K562 (cell line): ENCODE results near the gene SNAPC5. TPM values are rescaled to one million over a fixed set of nuclear protein-coding genes. Genes with fewer than 3 reads are reported as not detected.

Source experiments
- ATAC-seq: fragments of 200-7000 bp; cut with Tn5 transposase; 3 replicates; pipeline ENCODE4 v1.9.1; 2020; ENCODE audit warnings: moderate library complexity
- BruUV-seq: library from RNA; stranded (reverse); fragments of 400-500 nt; replicated peaks from 2 replicates; lab custom pipeline; 2021; lab: Mats Ljungman, UMichigan
- CTCF ChIA-PET: fragments of 300-600 bp; formaldehyde crosslinking; extraction: SDS; loops from one replicate; lab custom pipeline; 2021; ENCODE audit warnings: low intra/inter-chr PET ratio; lab: Yijun Ruan, JAX
- POLR2A ChIA-PET: fragments of 300-600, 350-650 bp; sonication (Branson Sonifier 250); formaldehyde crosslinking; extraction: SDS; loops from one replicate; lab custom pipeline; 2021; ENCODE audit warnings: antibody characterized with exemption, inconsistent platforms; lab: Yijun Ruan, JAX
- DNase-seq, 4 experiments: peaks; one replicate each; pipeline versions ENCODE4 v3.0.0 to v3.0.0-alpha.2; 2011 to 2018; ENCODE audit warnings: low spot score in 3 of 4, mixed read lengths in 3 of 4; ENCODE audit errors: extremely low read depth in 1 of 4
- FAIRE-seq: peaks from 2 replicates; lab custom pipeline; 2011; peaks lifted over from hg19 to GRCh38; lab: Jason Lieb, UNC
- H2AFZ ChIP-seq: 2 replicates; pipeline ENCODE4 v1.6.0; 2011; ENCODE audit warnings: low read depth, low read length, control low read depth, inconsistent platforms
- H3K27ac ChIP-seq: fragments of 200-600 bp; 3 replicates; pipeline ENCODE4 v1.8.0; 2011; ENCODE audit warnings: low read depth, mild to moderate bottlenecking, control low read depth, inconsistent platforms, low read length, moderate library complexity, mixed read lengths; ENCODE audit errors: extremely low read depth
- H3K27me3 ChIP-seq, 2 experiments: fragments of 300-600 bp in 1 of 2; 2 replicates in 1 of 2; 3 replicates in 1 of 2; pipeline versions ENCODE4 v1.6.0 to v1.8.0; 2011; ENCODE audit warnings: inconsistent platforms in 2 of 2, low read length in 2 of 2, mild to moderate bottlenecking in 1 of 2, mixed read lengths in 1 of 2, moderate library complexity in 1 of 2; ENCODE audit not compliant: control insufficient read depth in 2 of 2, insufficient read depth in 2 of 2
- H3K36me3 ChIP-seq: fragments of 300-600 bp; 3 replicates; pipeline ENCODE4 v1.8.0; 2011; ENCODE audit warnings: mild to moderate bottlenecking, low read length, inconsistent platforms; ENCODE audit not compliant: control insufficient read depth, insufficient read depth
- H3K4me1 ChIP-seq, 2 experiments: fragments of 200-600 bp in 1 of 2; replicated peaks in 1 of 2; 2 replicates in 1 of 2; 3 replicates in 1 of 2; pipeline versions ENCODE4 v1.5.1 to v1.8.0; 2011; ENCODE audit warnings: inconsistent platforms in 2 of 2, low read length in 2 of 2, mild to moderate bottlenecking in 1 of 2, mixed read lengths in 1 of 2, moderate library complexity in 1 of 2; ENCODE audit not compliant: control insufficient read depth in 2 of 2, insufficient read depth in 2 of 2
- H3K4me2 ChIP-seq: 2 replicates; pipeline ENCODE4 v1.6.1; 2011; ENCODE audit warnings: low read length, control low read depth, inconsistent platforms, mixed read lengths; ENCODE audit not compliant: insufficient read depth
- H3K4me3 ChIP-seq: fragments of 200-600 bp; sonication (generic), shearing (Covaris generic); 2 replicates; pipeline ENCODE4 v1.5.1; 2016; ENCODE audit warnings: control low read depth, inconsistent platforms
- H3K79me2 ChIP-seq: fragments of 200-600 bp; 3 replicates; pipeline ENCODE4 v1.8.0; 2011; ENCODE audit warnings: low read length, inconsistent platforms; ENCODE audit not compliant: control insufficient read depth, insufficient read depth
- H3K9ac ChIP-seq, 2 experiments: 2 replicates each; pipeline versions ENCODE4 v1.6.0 to v1.6.1; 2011; ENCODE audit warnings: low read depth in 2 of 2, low read length in 2 of 2, control low read depth in 1 of 2, inconsistent platforms in 1 of 2, mild to moderate bottlenecking in 1 of 2, mixed read lengths in 1 of 2; ENCODE audit not compliant: insufficient read depth in 1 of 2
- H3K9me1 ChIP-seq: one replicate; pipeline ENCODE4 v1.6.0; 2011; ENCODE audit warnings: inconsistent platforms, mild to moderate bottlenecking, low read length, moderate library complexity; ENCODE audit not compliant: control insufficient read depth, insufficient read depth
- H3K9me3 ChIP-seq: replicated peaks from 2 replicates; pipeline ENCODE4 v1.5.1; 2011; ENCODE audit warnings: low read depth, low read length, inconsistent platforms; ENCODE audit not compliant: control insufficient read depth, insufficient read depth
- H4K20me1 ChIP-seq: replicated peaks from 2 replicates; pipeline ENCODE4 v1.6.1; 2011; ENCODE audit warnings: low read length, inconsistent platforms, mixed read lengths; ENCODE audit not compliant: control insufficient read depth, insufficient read depth
- BRD4 ChIP-seq: fragments of 200-600 bp; sonication (generic); IDR thresholded peaks from 2 replicates; pipeline ENCODE4 v1.6.1; 2017; ENCODE audit warnings: inconsistent platforms
- CEBPB ChIP-seq: fragments of 450-650 bp; IDR thresholded peaks from 2 replicates; pipeline ENCODE4 v1.6.1; 2016; ENCODE audit warnings: missing genetic modification characterization, missing compliant biosample characterization
- FOSL1 ChIP-seq: fragments of 200-800 bp; sonication (Bioruptor generic); conservative IDR thresholded peaks from 2 replicates; pipeline ENCODE4 v1.6.1; 2016; ENCODE audit warnings: missing genetic modification characterization, missing compliant biosample characterization
- KLF13 ChIP-seq: fragments of 450-650 bp; IDR thresholded peaks from 2 replicates; pipeline ENCODE4 v1.6.1; 2016; ENCODE audit warnings: missing genetic modification characterization, low read depth, mild to moderate bottlenecking, missing compliant biosample characterization, moderate library complexity, borderline replicate concordance
- LARP7 ChIP-seq: fragments of 450-650 bp; IDR thresholded peaks from 2 replicates; pipeline ENCODE4 v1.6.1; 2016
- NR2C1 ChIP-seq, 2 experiments: fragments of 450-650 bp; IDR thresholded peaks; 2 replicates each; pipeline ENCODE4 v1.6.1; 2017; ENCODE audit warnings: mild to moderate bottlenecking in 2 of 2, antibody characterized with exemption in 1 of 2, inconsistent platforms in 1 of 2, missing compliant biosample characterization in 1 of 2, missing genetic modification characterization in 1 of 2
- PRPF4 ChIP-seq: fragments of 200-400 bp; formaldehyde crosslinking; IDR thresholded peaks from one replicate; pipeline ENCODE4 v1.6.1; 2017; ENCODE audit warnings: low read length, low read depth, mild to moderate bottlenecking; ENCODE audit not compliant: insufficient read depth, poor library complexity, severe bottlenecking
- ZNF41 ChIP-seq: fragments of 250-450 bp; sonication (Bioruptor Pico); conservative IDR thresholded peaks from 2 replicates; pipeline ENCODE4 v1.4.0; 2020; ENCODE audit warnings: mild to moderate bottlenecking
- WGBS: fragments of 100-300 bp; shearing (Covaris generic); methylation state at CpG from one replicate; pipeline ENCODE4 v1.1.6; 2016; ENCODE audit warnings: low coverage, mixed read lengths; ENCODE audit not compliant: insufficient coverage; ENCODE audit errors: missing lambda C conversion rate; 5-methylcytosine and 5-hydroxymethylcytosine counted together
- in situ Hi-C: fragments of 300-500 bp; cut with MboI; formaldehyde crosslinking; loops from 4 replicates; pipeline ENCODE4 v1.15.0; 2018; ENCODE audit warnings: inconsistent platforms, mixed read lengths
- intact Hi-C: fragments of 100-400 bp; cut with micrococcal nuclease; formaldehyde crosslinking; loops from 2 replicates; pipeline ENCODE4 v1.14.2; 2022
- polyA plus RNA-seq, 8 experiments: library from polyadenylated mRNA; depleted of rRNA in 4 of 8; stranded (reverse) in 5 of 8; unstranded in 3 of 8; fragments of >200 nt; fragmentation: Nextera tagmentation in 2 of 8; fragmentation: Illumina TruSeq in 1 of 8; extraction: Ambion mirVana in 2 of 8; extraction: Trizol in 1 of 8; gene quantifications; 2 replicates each; pipeline versions ENCODE4 v1.2.1 to v1.2.3, GENCODE V29; 2011 to 2014; ENCODE audit warnings: inconsistent platforms in 1 of 8, missing spikeins in 1 of 8
- total RNA-seq, 7 experiments: library from RNA; depleted of rRNA in 6 of 7; stranded (reverse); fragments of >200 nt in 6 of 7; fragmentation: Illumina TruSeq in 2 of 7; extraction: Trizol in 2 of 7; gene quantifications; 2 replicates each; pipeline versions ENCODE4 v1.2.1 to v1.2.3, GENCODE V29; 2011 to 2021; ENCODE audit warnings: low replicate concordance in 1 of 7
- TF ChIP-seq, protein P1 (sequence below): fragments of 250-450 bp; sonication (Bioruptor Pico); IDR thresholded peaks from 2 replicates; pipeline ENCODE4 v1.4.0; 2020
- TF ChIP-seq, protein P2 (sequence below), 2 experiments: fragments of 450-650 bp in 1 of 2; sonication (generic) in 1 of 2; formaldehyde crosslinking in 1 of 2; IDR thresholded peaks; 2 replicates each; pipeline versions ENCODE4 v1.7.1 to v1.9.0; 2016 to 2022; ENCODE audit warnings: inconsistent platforms in 1 of 2, mild to moderate bottlenecking in 1 of 2, missing genetic modification reagents in 1 of 2

Gene SNAPC5
- total and polyA plus RNA-seq, 9 of the 15 experiments (the other 6 are each of a cell fraction or from before 2014, with no cell fraction given), result 52.8 to 155 (median 96.5) TPM

DNA sequence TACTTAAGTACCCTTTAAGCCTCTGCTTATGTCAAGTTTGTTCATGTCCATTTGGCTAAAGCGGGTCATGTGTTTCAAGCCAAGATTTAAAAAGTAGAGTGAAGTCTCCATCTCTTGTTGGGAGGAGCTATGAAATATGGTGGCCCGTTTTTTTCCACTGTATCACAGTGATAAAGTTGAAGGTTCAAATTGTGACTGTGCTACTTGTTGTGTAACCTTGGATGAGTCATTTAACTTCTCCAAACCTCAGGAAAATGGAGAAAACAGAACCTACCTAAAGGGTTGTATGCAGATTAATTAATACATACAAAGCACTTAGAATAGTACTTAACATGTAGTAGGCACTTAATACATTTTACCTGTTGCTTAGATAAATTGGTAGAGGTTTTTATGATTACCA is 43.4 kb downstream of the SNAPC5 start:
- Histone ChIP-seq H3K9ac (no peak overlapping the region), H3K9me3 (no peaks in the 10 kb centered on the region; the same call in 1 of the 2 replicates), H3K36me3 (peaks cover 18% of the 10 kb centered on the region; the same call in 1 of the 3 replicates), H3K79me2 (no peaks in the 10 kb centered on the region), H3K27me3 (no peaks in the 10 kb centered on the region), H3K4me1 (no peaks in the 10 kb centered on the region), H3K4me3 (no peak overlapping the region), H2AFZ (no peak overlapping the region), H3K9me1 (no peaks in the 10 kb centered on the region), H4K20me1 (no peaks in the 10 kb centered on the region), H3K27ac (no peak overlapping the region), H3K4me2 (no peak overlapping the region)
- CTCF ChIA-PET, result interaction anchor here (0.6 kb wide), 1 partner anchor 110 kb away, joined by 4 read pairs; no protein-coding TSS in a partner anchor
- no peak for FAIRE-seq
- WGBS, result 48% methylated on average over 2 of the region's 2 CpGs
- DNase-seq, result no peak
- intact Hi-C loops, result no loop called here
- ATAC-seq, result no peak
- POLR2A ChIA-PET, result interaction anchor here (1.1 to 1.2 kb wide), 2 partner anchors 19 to 35 kb away, joined by 3 read pairs; no protein-coding TSS in a partner anchor
- no TSS peak for BruUV-seq
- in situ Hi-C loops, result no loop called here
- TF ChIP-seq CEBPB (peak; percentile 34; the same call in 1 of the 2 replicates), NR2C1 (IDR thresholded peaks at IDR 0.05) (no peak), NR2C1 (tag; IDR thresholded peaks at IDR 0.05) (peak; percentile 56), LARP7 (no peak), ZNF41 (CRISPR knock-in tag) (no peak), FOSL1 (tag) (peak; percentile 63), PRPF4 (no peak), KLF13 (tag) (no peak), BRD4 (no peak)
- TF ChIP-seq, protein P1, sequence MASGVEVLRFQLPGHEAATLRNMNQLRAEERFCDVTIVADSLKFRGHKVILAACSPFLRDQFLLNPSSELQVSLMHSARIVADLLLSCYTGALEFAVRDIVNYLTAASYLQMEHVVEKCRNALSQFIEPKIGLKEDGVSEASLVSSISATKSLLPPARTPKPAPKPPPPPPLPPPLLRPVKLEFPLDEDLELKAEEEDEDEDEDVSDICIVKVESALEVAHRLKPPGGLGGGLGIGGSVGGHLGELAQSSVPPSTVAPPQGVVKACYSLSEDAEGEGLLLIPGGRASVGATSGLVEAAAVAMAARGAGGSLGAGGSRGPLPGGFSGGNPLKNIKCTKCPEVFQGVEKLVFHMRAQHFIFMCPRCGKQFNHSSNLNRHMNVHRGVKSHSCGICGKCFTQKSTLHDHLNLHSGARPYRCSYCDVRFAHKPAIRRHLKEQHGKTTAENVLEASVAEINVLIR, result no peak
- TF ChIP-seq, protein P2, sequence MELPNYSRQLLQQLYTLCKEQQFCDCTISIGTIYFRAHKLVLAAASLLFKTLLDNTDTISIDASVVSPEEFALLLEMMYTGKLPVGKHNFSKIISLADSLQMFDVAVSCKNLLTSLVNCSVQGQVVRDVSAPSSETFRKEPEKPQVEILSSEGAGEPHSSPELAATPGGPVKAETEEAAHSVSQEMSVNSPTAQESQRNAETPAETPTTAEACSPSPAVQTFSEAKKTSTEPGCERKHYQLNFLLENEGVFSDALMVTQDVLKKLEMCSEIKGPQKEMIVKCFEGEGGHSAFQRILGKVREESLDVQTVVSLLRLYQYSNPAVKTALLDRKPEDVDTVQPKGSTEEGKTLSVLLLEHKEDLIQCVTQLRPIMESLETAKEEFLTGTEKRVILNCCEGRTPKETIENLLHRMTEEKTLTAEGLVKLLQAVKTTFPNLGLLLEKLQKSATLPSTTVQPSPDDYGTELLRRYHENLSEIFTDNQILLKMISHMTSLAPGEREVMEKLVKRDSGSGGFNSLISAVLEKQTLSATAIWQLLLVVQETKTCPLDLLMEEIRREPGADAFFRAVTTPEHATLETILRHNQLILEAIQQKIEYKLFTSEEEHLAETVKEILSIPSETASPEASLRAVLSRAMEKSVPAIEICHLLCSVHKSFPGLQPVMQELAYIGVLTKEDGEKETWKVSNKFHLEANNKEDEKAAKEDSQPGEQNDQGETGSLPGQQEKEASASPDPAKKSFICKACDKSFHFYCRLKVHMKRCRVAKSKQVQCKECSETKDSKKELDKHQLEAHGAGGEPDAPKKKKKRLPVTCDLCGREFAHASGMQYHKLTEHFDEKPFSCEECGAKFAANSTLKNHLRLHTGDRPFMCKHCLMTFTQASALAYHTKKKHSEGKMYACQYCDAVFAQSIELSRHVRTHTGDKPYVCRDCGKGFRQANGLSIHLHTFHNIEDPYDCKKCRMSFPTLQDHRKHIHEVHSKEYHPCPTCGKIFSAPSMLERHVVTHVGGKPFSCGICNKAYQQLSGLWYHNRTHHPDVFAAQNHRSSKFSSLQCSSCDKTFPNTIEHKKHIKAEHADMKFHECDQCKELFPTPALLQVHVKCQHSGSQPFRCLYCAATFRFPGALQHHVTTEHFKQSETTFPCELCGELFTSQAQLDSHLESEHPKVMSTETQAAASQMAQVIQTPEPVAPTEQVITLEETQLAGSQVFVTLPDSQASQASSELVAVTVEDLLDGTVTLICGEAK (IDR thresholded peaks at IDR 0.05), result peak; percentile 56; the same call in 1 of the 2 replicates
- TF ChIP-seq, protein P2 (CRISPR knock-in tag; IDR thresholded peaks at IDR 0.05), result peak; percentile 39; the same call in 1 of the 2 replicates
